Right atrium auricular region (tissue), 2 donors: ENCODE data around the gene BCAN. TPM values are rescaled to one million over a fixed set of nuclear protein-coding genes. Genes with fewer than 3 reads are reported as not detected.

Experiments
- DNase-seq: peaks from one replicate; pipeline ENCODE4 v3.0.0-alpha.2; 2019; ENCODE audit warnings: low spot score
- H3K27ac ChIP-seq, 2 donors: fragments of 200-600 bp; sonication (generic); 1 replicate in 1 of 2; 2 replicates in 1 of 2; pipeline ENCODE4 v1.5.1; 2016 to 2019
- H3K27me3 ChIP-seq, 2 donors: fragments of 200-600 bp; sonication (generic); one replicate each; pipeline versions ENCODE4 v1.5.1 to v1.6.0; 2017 to 2019
- H3K36me3 ChIP-seq: fragments of 200-600 bp; sonication (generic); one replicate; pipeline ENCODE4 v1.5.1; 2016
- H3K4me1 ChIP-seq, 2 donors: fragments of 200-600 bp; sonication (generic); one replicate each; pipeline versions ENCODE4 v1.5.1 to v1.6.0; 2017 to 2019
- H3K4me3 ChIP-seq, 2 donors: fragments of 200-600 bp; sonication (generic); 1 replicate in 1 of 2; 2 replicates in 1 of 2; pipeline ENCODE4 v1.5.1; 2017 to 2019; ENCODE audit warnings: mild to moderate bottlenecking in 1 of 2, moderate library complexity in 1 of 2
- H3K9me3 ChIP-seq, 2 donors: fragments of 200-600 bp; sonication (generic); one replicate each; pipeline ENCODE4 v1.5.1; 2019
- CTCF ChIP-seq, 2 donors: fragments of 200-600 bp; sonication (generic); IDR thresholded peaks; one replicate each; pipeline ENCODE4 v1.5.1; 2019; ENCODE audit warnings: antibody characterized with exemption in 2 of 2
- total RNA-seq, 2 donors: library from RNA; depleted of rRNA; stranded (reverse); fragments of >200 nt; gene quantifications; one replicate each; pipeline ENCODE4 v1.1.0, GENCODE V29; 2016

Gene BCAN
- total RNA-seq, 2 donors from 2014 or later, result not detected

GRCh38 chr1:156659661-156659987 lies 17.7 kb downstream of the BCAN start:
- DNase-seq, result no peak
- Histone ChIP-seq H3K27me3 (no peaks in the 10 kb centered on the region), H3K4me1 (peaks cover 0 to 88% of the 10 kb centered on the region in 2 donors), H3K4me3 (peak overlapping the region in 1 of 2 donors; percentile 30), H3K9me3 (no peaks in the 10 kb centered on the region), H3K36me3 (no peaks in the 10 kb centered on the region), H3K27ac (peak overlapping the region; percentile 93 to 96)
- TF ChIP-seq CTCF (IDR thresholded peaks at IDR 0.05), result no peak

GRCh38 chr1:156659988-156660751 lies 18.3 kb downstream of the BCAN start:
- Histone ChIP-seq H3K27ac (peak overlapping the region; percentile 93 to 96), H3K36me3 (no peaks in the 10 kb centered on the region), H3K9me3 (no peaks in the 10 kb centered on the region), H3K4me1 (peaks cover 0 to 88% of the 10 kb centered on the region in 2 donors), H3K4me3 (peak overlapping the region; percentile 29 to 49), H3K27me3 (no peaks in the 10 kb centered on the region)
- peak; percentile 97 for DNase-seq
- peak; percentile 99 to 100 for TF ChIP-seq CTCF (IDR thresholded peaks at IDR 0.05)

GRCh38 chr1:156660752-156661112 lies 18.8 kb downstream of the BCAN start:
- peak overlapping the region; percentile 29 to 49 for H3K4me3 ChIP-seq
- no peaks in the 10 kb centered on the region for H3K27me3 ChIP-seq
- H3K9me3 ChIP-seq, result no peaks in the 10 kb centered on the region
- H3K36me3 ChIP-seq, result no peaks in the 10 kb centered on the region
- peaks cover 0 to 94% of the 10 kb centered on the region in 2 donors for H3K4me1 ChIP-seq
- peak overlapping the region; percentile 93 to 96 for H3K27ac ChIP-seq
- TF ChIP-seq CTCF (IDR thresholded peaks at IDR 0.05), result no peak
- no peak for DNase-seq

- Histone ChIP-seq H3K4me3 (no peak overlapping the region), H3K27me3 (no peaks in the 10 kb centered on the region), H3K9me3 (no peaks in the 10 kb centered on the region), H3K27ac (peak overlapping the region; percentile 93 to 96), H3K4me1 (peaks cover 0 to 95% of the 10 kb centered on the region in 2 donors), H3K36me3 (no peaks in the 10 kb centered on the region)
- no peak for DNase-seq
- no peak for TF ChIP-seq CTCF (IDR thresholded peaks at IDR 0.05)
Measured at GRCh38 chr1:156662005-156662799, 20.3 kb downstream of the BCAN start.

- Histone ChIP-seq H3K9me3 (no peaks in the 10 kb centered on the region), H3K36me3 (no peaks in the 10 kb centered on the region), H3K4me1 (peaks cover 0 to 95% of the 10 kb centered on the region in 2 donors), H3K27ac (peak overlapping the region; percentile 93 to 96), H3K27me3 (no peaks in the 10 kb centered on the region), H3K4me3 (no peak overlapping the region)
- no peak for TF ChIP-seq CTCF (IDR thresholded peaks at IDR 0.05)
- no peak for DNase-seq
Measured at GRCh38 chr1:156662800-156663055, 20.8 kb downstream of the BCAN start.
